HEK293 (cell line): Measurements from ENCODE around the gene PRPF6.

Source experiments
- GLIS1 ChIP-seq: fragments of 450-650 bp; formaldehyde crosslinking; IDR thresholded peaks from 2 replicates; pipeline ENCODE4 v1.5.1; 2016; ENCODE audit warnings: missing biosample characterization, missing genetic modification characterization
- MZF1 ChIP-seq: fragments of 450-650 bp; formaldehyde crosslinking; IDR thresholded peaks from 2 replicates; pipeline ENCODE4 v1.5.1; 2017; ENCODE audit warnings: missing biosample characterization, missing genetic modification characterization, borderline replicate concordance
- OSR2 ChIP-seq: fragments of 450-650 bp; formaldehyde crosslinking; IDR thresholded peaks from 2 replicates; pipeline ENCODE4 v1.5.1; 2016; ENCODE audit warnings: missing biosample characterization, missing genetic modification characterization
- OVOL3 ChIP-seq: fragments of 450-650 bp; formaldehyde crosslinking; IDR thresholded peaks from 2 replicates; pipeline ENCODE4 v1.5.1; 2016; ENCODE audit warnings: missing biosample characterization, missing genetic modification characterization
- PRDM10 ChIP-seq: fragments of 450-650 bp; formaldehyde crosslinking; IDR thresholded peaks from 2 replicates; pipeline ENCODE4 v1.5.1; 2016; ENCODE audit warnings: missing biosample characterization, missing genetic modification characterization
- REPIN1 ChIP-seq: fragments of 450-650 bp; formaldehyde crosslinking; IDR thresholded peaks from 2 replicates; pipeline ENCODE4 v1.5.1; 2017; ENCODE audit warnings: missing biosample characterization, missing genetic modification characterization, low read depth
- SCRT1 ChIP-seq: fragments of 450-650 bp; formaldehyde crosslinking; IDR thresholded peaks from 2 replicates; pipeline ENCODE4 v1.5.1; 2016; ENCODE audit warnings: missing biosample characterization, missing genetic modification characterization, borderline replicate concordance
- SP3 ChIP-seq: fragments of 450-650 bp; formaldehyde crosslinking; IDR thresholded peaks from 2 replicates; pipeline ENCODE4 v1.5.1; 2016; ENCODE audit warnings: missing biosample characterization, missing genetic modification characterization
- SP7 ChIP-seq: fragments of 450-650 bp; formaldehyde crosslinking; IDR thresholded peaks from 2 replicates; pipeline ENCODE4 v1.5.1; 2016; ENCODE audit warnings: missing biosample characterization, missing genetic modification characterization
- TSHZ1 ChIP-seq: fragments of 450-650 bp; formaldehyde crosslinking; IDR thresholded peaks from 2 replicates; pipeline ENCODE4 v1.5.1; 2016; ENCODE audit warnings: missing biosample characterization, missing genetic modification characterization, borderline replicate concordance
- ZBTB17 ChIP-seq: fragments of 450-650 bp; formaldehyde crosslinking; IDR thresholded peaks from 2 replicates; pipeline ENCODE4 v1.5.1; 2016; ENCODE audit warnings: missing biosample characterization, missing genetic modification characterization
- ZBTB21 ChIP-seq: fragments of 450-650 bp; formaldehyde crosslinking; IDR thresholded peaks from 2 replicates; pipeline ENCODE4 v1.5.1; 2017; ENCODE audit warnings: missing biosample characterization, missing genetic modification characterization
- ZFHX2 ChIP-seq: fragments of 450-650 bp; formaldehyde crosslinking; conservative IDR thresholded peaks from 2 replicates; pipeline ENCODE4 v1.5.1; 2016; ENCODE audit warnings: missing biosample characterization, missing genetic modification characterization
- ZNF133 ChIP-seq: fragments of 450-650 bp; formaldehyde crosslinking; IDR thresholded peaks from 2 replicates; pipeline ENCODE4 v1.5.1; 2016; ENCODE audit warnings: missing biosample characterization, missing genetic modification characterization
- ZNF223 ChIP-seq: fragments of 450-650 bp; formaldehyde crosslinking; IDR thresholded peaks from 2 replicates; pipeline ENCODE4 v1.5.1; 2016; ENCODE audit warnings: missing biosample characterization, missing genetic modification characterization
- ZNF23 ChIP-seq: fragments of 450-650 bp; formaldehyde crosslinking; IDR thresholded peaks from 2 replicates; pipeline ENCODE4 v1.5.1; 2016; ENCODE audit warnings: missing biosample characterization, missing genetic modification characterization, borderline replicate concordance
- ZNF266 ChIP-seq: fragments of 450-650 bp; formaldehyde crosslinking; IDR thresholded peaks from 2 replicates; pipeline ENCODE4 v1.5.1; 2016; ENCODE audit warnings: missing biosample characterization, missing genetic modification characterization, low read depth
- ZNF335 ChIP-seq: fragments of 450-650 bp; formaldehyde crosslinking; conservative IDR thresholded peaks from 2 replicates; pipeline ENCODE4 v1.5.1; 2016; ENCODE audit warnings: missing biosample characterization, missing genetic modification characterization
- ZNF341 ChIP-seq: fragments of 450-650 bp; formaldehyde crosslinking; IDR thresholded peaks from 2 replicates; pipeline ENCODE4; 2016; ENCODE audit warnings: low read depth, missing biosample characterization, missing genetic modification characterization
- ZNF354C ChIP-seq: fragments of 450-650 bp; formaldehyde crosslinking; IDR thresholded peaks from 2 replicates; pipeline ENCODE4 v1.5.1; 2016; ENCODE audit warnings: missing biosample characterization, missing genetic modification characterization, low read depth, borderline replicate concordance
- ZNF548 ChIP-seq: fragments of 450-650 bp; formaldehyde crosslinking; IDR thresholded peaks from 2 replicates; pipeline ENCODE4 v1.5.1; 2016; ENCODE audit warnings: missing biosample characterization, missing genetic modification characterization
- ZNF629 ChIP-seq: fragments of 450-650 bp; formaldehyde crosslinking; IDR thresholded peaks from 2 replicates; pipeline ENCODE4 v1.5.1; 2017; ENCODE audit warnings: missing biosample characterization, missing genetic modification characterization
- ZNF664 ChIP-seq: fragments of 450-650 bp; formaldehyde crosslinking; IDR thresholded peaks from 2 replicates; pipeline ENCODE4 v1.5.1; 2016; ENCODE audit warnings: missing biosample characterization, missing genetic modification characterization
- ZNF843 ChIP-seq: fragments of 450-650 bp; formaldehyde crosslinking; IDR thresholded peaks from 2 replicates; pipeline ENCODE4 v1.5.1; 2016; ENCODE audit warnings: missing biosample characterization, missing genetic modification characterization
- ZSCAN30 ChIP-seq: fragments of 450-650 bp; IDR thresholded peaks from 2 replicates; pipeline ENCODE4 v1.5.1; 2018; ENCODE audit warnings: missing biosample characterization, mild to moderate bottlenecking, missing genetic modification characterization, moderate library complexity
- ZXDB ChIP-seq: fragments of 450-650 bp; formaldehyde crosslinking; IDR thresholded peaks from 2 replicates; pipeline ENCODE4 v1.5.1; 2016; ENCODE audit warnings: missing biosample characterization, missing genetic modification characterization
- TF ChIP-seq, protein P1 (sequence below): fragments of 450-650 bp; formaldehyde crosslinking; IDR thresholded peaks from 2 replicates; pipeline ENCODE4 v1.5.1; 2016; ENCODE audit warnings: missing biosample characterization, missing genetic modification characterization
- TF ChIP-seq, protein P2 (sequence below): fragments of 450-650 bp; formaldehyde crosslinking; IDR thresholded peaks from 2 replicates; pipeline ENCODE4 v1.5.1; 2016; ENCODE audit warnings: missing biosample characterization, missing genetic modification characterization

PRPF6 gene

DNA sequence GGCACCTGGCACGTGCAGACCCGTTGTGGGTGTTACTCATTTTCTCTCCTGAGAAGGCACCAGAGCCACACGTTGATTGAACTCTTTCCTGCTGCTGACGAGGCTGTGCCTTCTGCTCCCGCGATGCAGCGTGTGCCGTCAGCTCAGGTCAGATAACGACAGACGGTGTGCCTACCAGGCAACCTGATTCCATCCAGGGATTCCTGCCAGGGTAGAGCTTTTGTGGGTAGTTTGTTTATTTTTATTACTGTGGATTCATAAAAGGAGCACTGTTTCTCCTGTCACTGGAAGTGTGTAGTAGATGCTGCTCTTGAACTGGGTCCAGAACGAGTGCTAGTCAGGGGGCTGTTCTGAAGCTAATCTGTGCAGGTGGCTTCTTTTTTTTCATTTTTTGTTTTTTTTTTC is 20.7 kb downstream of the PRPF6 start (continued):
- TF ChIP-seq ZBTB21 (tag by site-specific recombination) (peak; percentile 31; the same call in 1 of the 2 replicates), ZSCAN30 (tag by site-specific recombination) (no peak), OSR2 (tag by site-specific recombination) (peak; percentile 98), SP7 (tag by site-specific recombination) (peak; percentile 65; the same call in 1 of the 2 replicates), ZXDB (tag by site-specific recombination) (peak; percentile 89), ZNF664 (0 out of 2 replicates have a peak, but pooled peaks have one; percentile 45), ZNF223 (tag by site-specific recombination) (no peak), ZNF133 (tag by site-specific recombination) (no peak), ZNF548 (tag by site-specific recombination) (no peak), ZNF354C (tag by site-specific recombination) (no peak), SCRT1 (tag by site-specific recombination) (peak; percentile 55), REPIN1 (tag by site-specific recombination) (no peak), ZNF266 (tag by site-specific recombination) (no peak), GLIS1 (tag by site-specific recombination) (peak; percentile 74), ZNF23 (tag by site-specific recombination) (no peak), MZF1 (tag by site-specific recombination) (no peak), ZNF341 (tag by site-specific recombination) (0 out of 2 replicates have a peak, but pooled peaks have one; percentile 35), ZNF335 (tag by site-specific recombination) (peak; percentile 38), TSHZ1 (tag by site-specific recombination) (peak; percentile 61; the same call in 1 of the 2 replicates), OVOL3 (tag by site-specific recombination) (peak; percentile 59; the same call in 1 of the 2 replicates), ZBTB17 (tag by site-specific recombination) (peak; percentile 89), ZNF629 (tag by site-specific recombination) (peak; percentile 78), ZNF843 (tag by site-specific recombination) (peak; percentile 95), SP3 (tag by site-specific recombination) (no peak), PRDM10 (tag by site-specific recombination) (peak; percentile 64), ZFHX2 (peak; percentile 42)
- TF ChIP-seq, protein P1, sequence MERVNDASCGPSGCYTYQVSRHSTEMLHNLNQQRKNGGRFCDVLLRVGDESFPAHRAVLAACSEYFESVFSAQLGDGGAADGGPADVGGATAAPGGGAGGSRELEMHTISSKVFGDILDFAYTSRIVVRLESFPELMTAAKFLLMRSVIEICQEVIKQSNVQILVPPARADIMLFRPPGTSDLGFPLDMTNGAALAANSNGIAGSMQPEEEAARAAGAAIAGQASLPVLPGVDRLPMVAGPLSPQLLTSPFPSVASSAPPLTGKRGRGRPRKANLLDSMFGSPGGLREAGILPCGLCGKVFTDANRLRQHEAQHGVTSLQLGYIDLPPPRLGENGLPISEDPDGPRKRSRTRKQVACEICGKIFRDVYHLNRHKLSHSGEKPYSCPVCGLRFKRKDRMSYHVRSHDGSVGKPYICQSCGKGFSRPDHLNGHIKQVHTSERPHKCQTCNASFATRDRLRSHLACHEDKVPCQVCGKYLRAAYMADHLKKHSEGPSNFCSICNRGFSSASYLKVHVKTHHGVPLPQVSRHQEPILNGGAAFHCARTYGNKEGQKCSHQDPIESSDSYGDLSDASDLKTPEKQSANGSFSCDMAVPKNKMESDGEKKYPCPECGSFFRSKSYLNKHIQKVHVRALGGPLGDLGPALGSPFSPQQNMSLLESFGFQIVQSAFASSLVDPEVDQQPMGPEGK: peak; percentile 22; the same call in 1 of the 2 replicates
- TF ChIP-seq, protein P2, sequence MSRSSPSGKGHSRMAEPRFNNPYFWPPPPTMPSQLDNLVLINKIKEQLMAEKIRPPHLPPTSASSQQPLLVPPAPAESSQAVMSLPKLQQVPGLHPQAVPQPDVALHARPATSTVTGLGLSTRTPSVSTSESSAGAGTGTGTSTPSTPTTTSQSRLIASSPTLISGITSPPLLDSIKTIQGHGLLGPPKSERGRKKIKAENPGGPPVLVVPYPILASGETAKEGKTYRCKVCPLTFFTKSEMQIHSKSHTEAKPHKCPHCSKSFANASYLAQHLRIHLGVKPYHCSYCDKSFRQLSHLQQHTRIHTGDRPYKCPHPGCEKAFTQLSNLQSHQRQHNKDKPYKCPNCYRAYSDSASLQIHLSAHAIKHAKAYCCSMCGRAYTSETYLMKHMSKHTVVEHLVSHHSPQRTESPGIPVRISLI (tag by site-specific recombination): peak; percentile 95
